ENCODE measurements around the gene CTRL. TPM values are rescaled to one million over a fixed set of nuclear protein-coding genes. Genes with fewer than 3 reads are reported as not detected.

CTRL gene
- total RNA-seq, 1 donor from 2014 or later, result 0.59 TPM

DNA sequence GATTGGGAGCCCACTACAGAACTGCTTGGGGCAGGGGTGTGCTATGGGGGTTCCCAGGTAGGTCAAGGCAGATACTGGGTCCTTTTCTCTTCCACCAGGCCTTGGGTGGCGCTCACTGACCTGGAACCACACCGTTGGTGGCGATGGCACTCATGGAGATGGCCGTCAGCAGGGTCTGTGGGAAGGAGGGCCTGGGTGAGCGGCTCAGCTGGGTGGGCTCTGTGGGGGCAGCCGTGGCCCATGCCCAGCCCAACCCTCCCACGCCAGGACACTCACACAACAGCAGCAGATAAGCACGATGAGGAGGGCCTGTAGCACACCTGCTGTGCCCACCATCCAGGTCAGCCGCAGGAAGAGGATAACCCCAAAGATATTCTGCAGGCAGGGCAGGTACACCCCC, 26.0 kb upstream of the CTRL start:
- TF ChIP-seq, protein P1, sequence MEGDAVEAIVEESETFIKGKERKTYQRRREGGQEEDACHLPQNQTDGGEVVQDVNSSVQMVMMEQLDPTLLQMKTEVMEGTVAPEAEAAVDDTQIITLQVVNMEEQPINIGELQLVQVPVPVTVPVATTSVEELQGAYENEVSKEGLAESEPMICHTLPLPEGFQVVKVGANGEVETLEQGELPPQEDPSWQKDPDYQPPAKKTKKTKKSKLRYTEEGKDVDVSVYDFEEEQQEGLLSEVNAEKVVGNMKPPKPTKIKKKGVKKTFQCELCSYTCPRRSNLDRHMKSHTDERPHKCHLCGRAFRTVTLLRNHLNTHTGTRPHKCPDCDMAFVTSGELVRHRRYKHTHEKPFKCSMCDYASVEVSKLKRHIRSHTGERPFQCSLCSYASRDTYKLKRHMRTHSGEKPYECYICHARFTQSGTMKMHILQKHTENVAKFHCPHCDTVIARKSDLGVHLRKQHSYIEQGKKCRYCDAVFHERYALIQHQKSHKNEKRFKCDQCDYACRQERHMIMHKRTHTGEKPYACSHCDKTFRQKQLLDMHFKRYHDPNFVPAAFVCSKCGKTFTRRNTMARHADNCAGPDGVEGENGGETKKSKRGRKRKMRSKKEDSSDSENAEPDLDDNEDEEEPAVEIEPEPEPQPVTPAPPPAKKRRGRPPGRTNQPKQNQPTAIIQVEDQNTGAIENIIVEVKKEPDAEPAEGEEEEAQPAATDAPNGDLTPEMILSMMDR (IDR thresholded peaks at IDR 0.05), result no peak
- Histone ChIP-seq H3K4me1 (peaks cover 43% of the 10 kb centered on the region), H3K4me3 (no peak overlapping the region), H3K9me3 (no peaks in the 10 kb centered on the region), H3K36me3 (peaks cover 91% of the 10 kb centered on the region), H3K27me3 (ENCODE audit: low read depth) (no peaks in the 10 kb centered on the region), H3K27ac (no peak overlapping the region)
- intact Hi-C loops (cut with DNase I), result no loop called here
- DNase-seq (no peak), ATAC-seq (no peak)

DNA sequence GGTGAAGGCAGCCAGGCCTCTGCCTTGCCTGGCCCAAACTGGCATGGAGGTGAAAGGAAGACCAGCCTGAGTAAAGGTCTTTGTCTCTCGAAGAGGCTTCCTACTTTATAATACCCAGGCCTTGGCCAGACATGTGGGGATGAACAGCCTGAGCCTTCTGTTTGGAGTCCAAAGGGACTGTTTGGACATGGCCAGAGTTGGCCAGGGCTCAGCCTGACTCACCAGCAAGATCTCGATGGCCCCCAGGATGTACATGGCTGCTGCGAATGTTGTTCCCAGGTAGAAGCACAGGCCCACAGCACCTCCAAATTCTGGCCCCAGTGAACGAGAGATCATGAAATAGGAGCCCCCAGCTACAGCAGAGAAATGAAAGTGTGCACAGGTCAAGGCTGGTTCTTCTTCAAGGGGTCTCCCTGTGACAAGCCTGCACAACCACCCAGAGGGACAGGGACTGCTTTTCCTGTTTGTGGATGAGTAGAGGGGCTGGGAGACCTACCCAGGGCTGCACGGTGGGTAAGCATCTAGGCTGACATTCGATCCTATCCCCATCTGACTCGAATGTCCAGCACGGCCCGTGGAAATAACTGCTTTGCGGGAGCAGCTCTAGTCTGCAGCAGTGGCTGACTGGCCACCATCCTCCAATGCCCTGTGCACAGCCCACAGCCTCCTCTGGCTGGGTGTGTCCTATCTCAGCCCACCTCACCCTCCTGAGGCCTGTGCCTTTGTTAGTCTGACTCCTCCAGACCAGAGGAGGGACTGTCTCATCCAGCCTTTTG, 22.9 kb upstream of the CTRL start:
- ATAC-seq, result no peak
- no peaks in the 10 kb centered on the region for H3K27me3 ChIP-seq (ENCODE audit: low read depth)

DNA sequence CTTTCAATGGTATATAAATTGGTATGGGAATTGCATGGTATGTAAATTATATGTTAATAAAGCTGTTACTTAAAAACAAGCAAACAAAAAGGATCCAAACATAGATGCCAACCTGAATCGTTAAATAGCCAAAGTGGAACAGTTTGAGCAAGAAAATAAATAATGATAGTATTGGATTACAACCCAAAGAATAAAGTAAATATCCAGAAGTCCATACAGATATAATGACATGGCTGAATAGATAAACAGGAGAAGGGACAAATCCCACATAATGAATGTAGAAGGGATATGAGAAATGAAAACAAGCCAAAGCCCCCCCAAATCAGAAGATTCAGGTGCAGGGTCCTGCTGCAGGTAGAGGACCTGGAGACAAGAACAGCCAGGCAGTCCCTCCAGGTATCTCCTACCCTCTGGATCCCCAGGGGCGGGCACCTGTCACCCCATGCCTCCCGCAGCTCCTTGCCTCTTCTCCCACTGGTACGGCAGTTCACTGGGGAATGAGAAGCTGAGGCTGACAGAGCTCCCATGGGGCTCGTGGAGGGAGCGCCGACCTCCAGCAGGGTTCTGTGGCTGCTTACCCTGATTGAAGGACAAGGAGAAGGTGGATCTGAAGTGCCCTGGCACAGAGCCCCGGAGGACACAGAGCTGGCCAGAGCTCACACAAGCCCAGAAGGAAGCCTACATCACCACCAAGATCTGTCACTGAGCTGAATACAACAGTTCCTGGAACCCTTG, 22.1 kb upstream of the CTRL start:
- no peaks in the 10 kb centered on the region for H3K9me3 ChIP-seq
- no peak for ATAC-seq
- intact Hi-C loops (cut with DNase I), result no loop called here
- TF ChIP-seq, protein P1 (IDR thresholded peaks at IDR 0.05), result no peak
- H3K27ac ChIP-seq, result no peak overlapping the region
- H3K36me3 ChIP-seq, result peaks cover 91% of the 10 kb centered on the region
- H3K4me1 ChIP-seq, result peaks cover 14% of the 10 kb centered on the region
- H3K27me3 ChIP-seq (ENCODE audit: low read depth), result no peaks in the 10 kb centered on the region
- DNase-seq, result no peak
- no peak overlapping the region for H3K4me3 ChIP-seq

More for the DNA sequence above, 22.9 kb upstream of the CTRL start:
- TF ChIP-seq, protein P1 (IDR thresholded peaks at IDR 0.05), result no peak
- intact Hi-C loops (cut with DNase I), result no loop called here
- Histone ChIP-seq H3K4me1 (peaks cover 22% of the 10 kb centered on the region), H3K36me3 (peaks cover 91% of the 10 kb centered on the region), H3K4me3 (no peak overlapping the region), H3K27ac (no peak overlapping the region), H3K9me3 (no peaks in the 10 kb centered on the region)
- no peak for DNase-seq

DNA sequence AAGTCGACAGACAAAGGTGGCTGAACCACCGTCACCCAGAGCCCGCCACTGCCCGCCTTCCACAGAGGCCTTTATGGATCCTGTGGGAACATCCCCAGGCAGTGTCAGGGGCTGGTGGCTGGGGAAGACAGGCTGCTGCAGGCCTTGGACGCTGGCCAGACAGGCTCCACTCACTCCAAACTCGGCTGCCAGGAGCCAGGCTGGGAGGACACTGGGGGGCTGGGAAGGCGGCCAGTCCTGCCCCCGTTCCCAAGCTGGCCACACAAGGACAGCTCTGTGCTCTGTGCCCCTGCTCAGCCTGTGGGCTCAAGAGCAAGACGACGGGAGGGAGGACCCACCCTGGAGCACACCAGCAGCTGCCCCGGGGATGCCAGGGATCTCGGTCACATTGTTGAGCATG, 19.8 kb upstream of the CTRL start:
- DNase-seq (no peak), ATAC-seq (peak in 1 of 2 donors; percentile 5)
- TF ChIP-seq, protein P1 (IDR thresholded peaks at IDR 0.05), result no peak
- Histone ChIP-seq H3K4me1 (peaks cover 9% of the 10 kb centered on the region), H3K9me3 (no peaks in the 10 kb centered on the region), H3K36me3 (peaks cover 100% of the 10 kb centered on the region), H3K27me3 (ENCODE audit: low read depth) (no peaks in the 10 kb centered on the region), H3K4me3 (no peak overlapping the region), H3K27ac (peak overlapping the region; percentile 39)
- intact Hi-C loops (cut with DNase I), result no loop called here

DNA sequence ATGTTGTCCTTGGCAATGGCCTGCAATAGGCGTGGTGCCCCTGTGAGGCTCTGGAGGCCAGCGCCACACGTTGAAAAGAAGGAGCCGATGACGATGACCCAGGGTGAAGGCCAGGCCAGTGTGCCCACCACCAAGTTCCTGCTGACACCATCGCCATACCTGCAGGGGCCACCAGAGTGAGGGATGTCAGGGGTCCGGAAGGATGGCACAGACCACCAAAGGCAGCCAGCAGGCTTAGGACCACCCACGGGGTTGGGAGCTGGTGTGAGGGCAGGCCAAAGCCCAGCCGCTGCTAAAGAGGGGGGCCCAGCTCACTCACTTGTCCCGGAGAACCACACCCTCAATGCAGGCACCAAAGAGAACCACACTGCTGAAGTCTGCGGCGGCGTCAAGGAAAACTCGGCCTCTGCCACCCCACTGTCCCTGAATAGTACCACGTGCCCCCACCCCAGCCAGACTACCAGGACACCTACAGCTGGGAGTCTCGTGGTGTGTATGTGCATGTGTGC, 18.7 kb upstream of the CTRL start:
- ATAC-seq, result no peak
- Histone ChIP-seq H3K4me1 (peaks cover 9% of the 10 kb centered on the region), H3K36me3 (peaks cover 100% of the 10 kb centered on the region), H3K27me3 (ENCODE audit: low read depth) (no peaks in the 10 kb centered on the region), H3K9me3 (no peaks in the 10 kb centered on the region), H3K27ac (no peak overlapping the region), H3K4me3 (no peak overlapping the region)
- no peak for DNase-seq
- intact Hi-C loops (cut with DNase I), result no loop called here
- TF ChIP-seq, protein P1 (IDR thresholded peaks at IDR 0.05), result no peak
